ENCODE results near the gene LTB4R. TPM values are rescaled to one million over a fixed set of nuclear protein-coding genes. Genes with fewer than 3 reads are reported as not detected.
"Not testable (repeated sequence)": the region's sequence is repeated elsewhere in the genome, so short reads cannot be mapped to it uniquely, and the experiment has no call there.

LTB4R gene
- polyA plus RNA-seq, 2 of the 4 experiments (the other 2 are of a cell fraction): 8.3 to 10.2 TPM

- not testable (repeated sequence) for H3K9me3 ChIP-seq, H3K4me2 ChIP-seq, ATAC-seq, H3K4me1 ChIP-seq, FAIRE-seq, H3K27ac ChIP-seq, H3K4me3 ChIP-seq
- WGBS (ENCODE audit: missing lambda C conversion rate): 3% methylated on average over 3 of the region's 9 CpGs
- CTCF ChIA-PET: interaction anchor here (0.6 to 46.6 kb wide), 21 partner anchors 9 to 116 kb away, joined by 3 to 1142 read pairs (median 5); partner anchors contain the start of genes CBLN3, CIDEB, KHNYN and LTB4R
- TF ChIP-seq SMC3 (IDR thresholded peaks at IDR 0.05): peak; percentile 68
- peak; percentile 47 to 55; a peak in 4 of 5 replicates for TF ChIP-seq RAD21 (conservative IDR thresholded peaks at IDR 0.05 in 1 of 2, IDR thresholded peaks at IDR 0.05 in 1 of 2)
- TF ChIP-seq CTCF (IDR thresholded peaks at IDR 0.05): peak; percentile 48; the same call in 2 of the 3 replicates
- POLR2A ChIA-PET: interaction anchor here (0.7 kb wide), 1 partner anchor 115 kb away, joined by 3 read pairs; the partner anchor contains the start of gene SDR39U1
- peak in 1 of 2 experiments; percentile 41 for DNase-seq (ENCODE audit: low read depth in 1 of 2, low spot score in 1 of 2)
Measured at GRCh38 chr14:24327914-24328313, 16.6 kb downstream of the LTB4R start.

GRCh38 chr14:24329073-24329663, 17.9 kb downstream of the LTB4R start:
- Histone ChIP-seq H3K4me2 (no peak overlapping the region), H3K4me3 (no peak overlapping the region), H3K27ac (no peak overlapping the region), H3K9me3 (no peaks in the 10 kb centered on the region), H3K4me1 (peaks cover 3% of the 10 kb centered on the region; the same call in 1 of the 3 replicates)
- DNase-seq (ENCODE audit: low read depth in 1 of 2, low spot score in 1 of 2) (no peak), FAIRE-seq (no peak), ATAC-seq (no peak)
- TF ChIP-seq NFE2L2 (conservative IDR thresholded peaks at IDR 0.05; ENCODE audit: low read length) (no peak), RNF2 (IDR thresholded peaks at IDR 0.05; ENCODE audit: borderline replicate concordance, low read depth) (no peak), CHD2 (IDR thresholded peaks at IDR 0.05; ENCODE audit: low read length, partially characterized antibody) (no peak), ZFP36 (IDR thresholded peaks at IDR 0.05; ENCODE audit: borderline replicate concordance, partially characterized antibody) (no peak), CEBPB (IDR thresholded peaks at IDR 0.05) (no peak), TP53 (CRISPR knock-in tag; IDR thresholded peaks at IDR 0.05) (no peak), BHLHE40 (IDR thresholded peaks at IDR 0.05; ENCODE audit: low read depth, low read length) (no peak), ESRRA (IDR thresholded peaks at IDR 0.05; ENCODE audit: borderline replicate concordance, low read length) (no peak), JUNB (IDR thresholded peaks at IDR 0.05) (no peak), BCL3 (IDR thresholded peaks at IDR 0.05) (no peak)
- TF ChIP-seq, protein P1, sequence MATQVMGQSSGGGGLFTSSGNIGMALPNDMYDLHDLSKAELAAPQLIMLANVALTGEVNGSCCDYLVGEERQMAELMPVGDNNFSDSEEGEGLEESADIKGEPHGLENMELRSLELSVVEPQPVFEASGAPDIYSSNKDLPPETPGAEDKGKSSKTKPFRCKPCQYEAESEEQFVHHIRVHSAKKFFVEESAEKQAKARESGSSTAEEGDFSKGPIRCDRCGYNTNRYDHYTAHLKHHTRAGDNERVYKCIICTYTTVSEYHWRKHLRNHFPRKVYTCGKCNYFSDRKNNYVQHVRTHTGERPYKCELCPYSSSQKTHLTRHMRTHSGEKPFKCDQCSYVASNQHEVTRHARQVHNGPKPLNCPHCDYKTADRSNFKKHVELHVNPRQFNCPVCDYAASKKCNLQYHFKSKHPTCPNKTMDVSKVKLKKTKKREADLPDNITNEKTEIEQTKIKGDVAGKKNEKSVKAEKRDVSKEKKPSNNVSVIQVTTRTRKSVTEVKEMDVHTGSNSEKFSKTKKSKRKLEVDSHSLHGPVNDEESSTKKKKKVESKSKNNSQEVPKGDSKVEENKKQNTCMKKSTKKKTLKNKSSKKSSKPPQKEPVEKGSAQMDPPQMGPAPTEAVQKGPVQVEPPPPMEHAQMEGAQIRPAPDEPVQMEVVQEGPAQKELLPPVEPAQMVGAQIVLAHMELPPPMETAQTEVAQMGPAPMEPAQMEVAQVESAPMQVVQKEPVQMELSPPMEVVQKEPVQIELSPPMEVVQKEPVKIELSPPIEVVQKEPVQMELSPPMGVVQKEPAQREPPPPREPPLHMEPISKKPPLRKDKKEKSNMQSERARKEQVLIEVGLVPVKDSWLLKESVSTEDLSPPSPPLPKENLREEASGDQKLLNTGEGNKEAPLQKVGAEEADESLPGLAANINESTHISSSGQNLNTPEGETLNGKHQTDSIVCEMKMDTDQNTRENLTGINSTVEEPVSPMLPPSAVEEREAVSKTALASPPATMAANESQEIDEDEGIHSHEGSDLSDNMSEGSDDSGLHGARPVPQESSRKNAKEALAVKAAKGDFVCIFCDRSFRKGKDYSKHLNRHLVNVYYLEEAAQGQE (IDR thresholded peaks at IDR 0.05): no peak
- TF ChIP-seq, protein P2, sequence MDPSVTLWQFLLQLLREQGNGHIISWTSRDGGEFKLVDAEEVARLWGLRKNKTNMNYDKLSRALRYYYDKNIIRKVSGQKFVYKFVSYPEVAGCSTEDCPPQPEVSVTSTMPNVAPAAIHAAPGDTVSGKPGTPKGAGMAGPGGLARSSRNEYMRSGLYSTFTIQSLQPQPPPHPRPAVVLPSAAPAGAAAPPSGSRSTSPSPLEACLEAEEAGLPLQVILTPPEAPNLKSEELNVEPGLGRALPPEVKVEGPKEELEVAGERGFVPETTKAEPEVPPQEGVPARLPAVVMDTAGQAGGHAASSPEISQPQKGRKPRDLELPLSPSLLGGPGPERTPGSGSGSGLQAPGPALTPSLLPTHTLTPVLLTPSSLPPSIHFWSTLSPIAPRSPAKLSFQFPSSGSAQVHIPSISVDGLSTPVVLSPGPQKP (IDR thresholded peaks at IDR 0.05; ENCODE audit: low read depth, low read length): no peak
- ChIA-PET POLR2A (interaction anchor here (1.3 kb wide), 1 partner anchor 101 kb away, joined by 4 read pairs; the partner anchor contains the start of genes CBLN3 and KHNYN), CTCF (interaction anchor here (0.9 to 46.6 kb wide), 8 partner anchors 21 to 111 kb away, joined by 3 to 1142 read pairs (median 8); partner anchors contain the start of genes CBLN3, CIDEB, KHNYN and LTB4R)
- WGBS (ENCODE audit: missing lambda C conversion rate): 73% methylated on average over 11 of the region's 12 CpGs
